GM21576 (cell line): ENCODE results near the gene NANOS3.

Experiments used
- ATAC-seq: cut with Tn5 transposase; IDR thresholded peaks from one replicate; pipeline ENCODE4 v1.9.1; 2021; ENCODE audit warnings: mild to moderate bottlenecking, moderate library complexity; ENCODE audit not compliant: unreplicated experiment

The NANOS3 gene

DNA sequence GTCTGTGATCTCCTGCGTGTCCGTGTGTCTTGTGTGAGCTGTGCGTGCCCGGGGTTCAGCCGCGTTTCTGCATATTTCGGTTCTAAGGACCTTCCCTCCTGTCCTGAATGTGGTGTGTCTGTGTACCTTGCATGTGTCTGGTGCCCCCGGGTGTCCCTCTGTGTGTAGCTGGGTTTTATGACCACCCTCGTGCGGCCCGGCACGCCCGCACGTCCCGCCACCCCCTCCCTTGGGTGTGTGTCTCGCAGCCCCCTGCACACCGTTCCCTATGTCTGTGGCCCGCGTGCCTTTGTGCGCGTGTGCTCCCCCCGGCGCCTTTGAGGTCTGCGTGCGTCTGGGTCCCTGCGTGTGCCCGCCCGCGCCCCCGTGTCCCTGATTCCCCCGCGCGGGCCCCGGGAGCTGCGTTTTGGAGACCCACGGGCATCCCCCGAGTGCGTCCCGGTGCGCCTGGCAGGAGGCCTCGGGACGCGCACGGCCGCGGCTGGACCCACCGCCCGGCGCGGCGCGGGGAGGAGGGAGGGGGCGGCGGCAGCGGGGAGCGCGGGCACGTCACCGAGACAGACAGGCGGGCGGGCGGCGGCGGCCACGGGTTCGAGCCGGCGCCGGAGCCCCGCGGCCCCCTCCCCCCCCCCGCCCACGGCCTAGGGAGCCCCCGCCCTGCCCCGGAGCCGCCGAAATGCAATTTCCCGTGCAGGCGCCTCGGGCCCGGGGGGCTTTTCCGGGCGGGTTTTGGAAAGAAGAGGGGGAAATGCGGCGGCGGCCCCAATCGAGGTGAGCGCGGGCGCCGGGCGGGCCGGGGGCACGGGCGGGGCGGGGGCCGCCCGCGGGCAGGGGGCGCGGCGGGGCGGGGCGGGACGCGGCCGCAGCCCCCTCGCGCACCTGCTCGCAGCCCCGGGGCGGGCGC, 12.0 kb upstream of the NANOS3 start:
- no peak for ATAC-seq

DNA sequence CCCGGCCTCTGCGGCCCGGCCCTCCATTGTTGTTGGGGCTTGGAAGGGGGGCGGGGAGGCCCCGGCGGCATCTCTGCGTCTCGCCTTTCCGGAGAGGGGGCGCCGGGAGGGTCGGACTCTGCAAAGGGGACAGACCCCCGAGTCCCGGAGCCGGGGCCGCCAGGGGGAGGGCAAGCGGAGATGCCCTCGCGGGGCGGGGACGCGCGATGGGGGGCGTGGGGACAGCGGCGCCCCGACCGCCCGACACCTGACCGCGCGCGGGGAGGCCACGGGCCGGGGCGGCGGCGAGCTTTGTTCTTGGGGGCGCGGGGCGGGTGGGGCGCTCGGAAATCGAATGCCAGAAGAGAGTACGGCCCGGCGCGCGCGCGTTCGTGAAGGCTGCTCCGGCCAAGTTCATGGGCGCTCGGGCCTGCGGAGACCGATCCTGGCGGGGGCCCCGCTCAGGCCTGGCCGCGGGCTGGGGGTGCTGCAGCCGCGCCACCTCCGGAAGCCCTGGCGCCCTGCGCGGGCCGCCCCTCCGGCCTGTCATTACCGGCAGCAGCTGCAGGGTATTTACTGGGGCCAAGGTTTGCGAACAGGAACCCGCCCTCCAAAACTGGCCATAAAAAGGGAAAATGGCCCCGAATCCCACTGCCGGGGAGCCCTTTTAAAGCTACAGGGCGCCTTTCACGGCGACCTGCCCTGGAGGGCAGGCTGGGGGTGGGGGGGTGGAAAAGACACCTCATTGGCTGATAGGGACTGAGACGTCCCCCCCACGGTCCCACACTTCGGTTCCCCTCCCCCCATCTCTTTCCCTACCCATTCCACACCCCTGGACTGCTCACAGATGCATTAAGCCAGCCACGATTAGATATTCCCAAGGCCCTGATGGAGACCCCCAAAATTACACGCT, 11.1 kb upstream of the NANOS3 start:
- ATAC-seq, result no peak

DNA sequence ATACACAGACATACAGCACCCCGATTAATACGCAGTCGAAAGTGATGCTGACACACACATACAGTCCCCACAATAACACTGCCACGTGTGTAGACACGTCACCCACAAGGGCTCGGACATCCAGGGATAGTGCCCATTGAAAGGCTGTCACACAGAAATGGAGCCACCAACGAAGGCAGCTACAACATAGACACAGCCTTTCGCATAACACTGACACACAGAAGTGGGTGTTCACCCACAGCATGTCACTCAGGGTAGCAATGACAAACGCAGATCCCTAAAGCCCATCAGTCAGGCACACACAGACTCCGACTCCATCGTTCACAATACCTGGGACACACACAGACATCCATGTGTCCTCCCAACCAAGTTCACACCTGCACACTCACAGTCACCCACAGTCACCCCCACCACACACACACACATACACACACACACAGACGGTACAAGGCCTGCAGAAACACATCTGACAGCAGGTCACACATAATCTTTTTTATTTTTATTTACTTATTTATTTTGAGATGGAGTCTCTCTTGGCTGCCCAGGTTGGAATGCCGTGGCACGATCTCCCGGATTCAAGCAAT, 10.4 kb upstream of the NANOS3 start:
- ATAC-seq, result no peak

DNA sequence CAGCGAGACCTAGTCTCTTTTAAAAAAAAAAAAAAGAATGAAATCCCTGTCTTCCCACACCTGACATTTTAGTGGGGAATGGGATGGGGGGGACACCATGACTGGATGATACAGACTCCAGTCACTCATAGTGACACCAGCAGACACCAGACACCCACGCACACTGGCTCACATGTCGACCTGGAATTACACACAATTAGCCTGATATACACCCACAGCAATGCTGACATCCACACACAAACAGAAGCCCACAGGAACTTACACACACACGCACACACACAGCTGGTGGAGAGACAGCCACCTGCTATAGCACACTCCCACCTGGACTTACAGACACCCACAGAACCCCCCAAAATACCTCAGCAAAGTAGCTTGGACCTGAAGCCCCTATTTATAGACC, 8.3 kb upstream of the NANOS3 start:
- no peak for ATAC-seq

DNA sequence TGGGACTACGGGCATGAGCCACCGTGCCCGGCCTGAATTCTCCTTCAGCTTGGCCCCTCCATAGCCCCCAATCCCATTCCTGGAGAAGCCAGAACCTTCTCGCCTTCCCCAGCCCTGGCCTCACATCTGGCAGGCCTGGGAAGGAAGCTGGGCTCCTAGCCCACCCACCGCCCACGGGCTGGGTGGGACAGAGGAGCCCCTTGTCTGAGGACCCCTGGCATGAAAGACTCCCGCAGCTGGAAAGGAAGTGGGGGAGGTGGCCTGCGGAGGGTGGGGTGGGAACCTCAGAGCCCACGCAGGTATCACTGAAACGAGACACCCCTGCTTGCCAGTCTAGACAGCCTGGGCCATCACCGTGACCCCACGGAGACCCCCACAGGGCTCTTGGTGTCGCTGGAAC, 7.7 kb upstream of the NANOS3 start:
- ATAC-seq, result no peak

DNA sequence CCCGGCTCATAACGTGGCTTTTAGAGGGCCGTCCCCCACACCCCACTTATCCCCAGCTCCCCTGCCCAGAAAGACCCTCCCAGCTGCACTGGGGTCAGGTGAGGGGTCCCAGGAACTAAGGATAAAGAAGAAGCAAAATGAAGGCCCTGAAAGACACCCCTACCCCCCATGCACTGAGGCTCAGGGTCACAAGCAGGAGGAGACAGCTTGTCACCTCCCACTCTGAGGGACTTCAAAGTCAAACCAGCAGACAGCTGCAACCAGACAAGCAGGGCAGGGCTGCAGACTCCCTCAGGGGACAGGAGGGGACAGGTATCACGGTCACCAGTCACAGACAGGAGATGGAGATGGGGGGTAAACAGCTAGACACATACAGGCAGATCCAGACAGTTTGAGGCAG, 6.1 kb upstream of the NANOS3 start:
- ATAC-seq, result no peak

DNA sequence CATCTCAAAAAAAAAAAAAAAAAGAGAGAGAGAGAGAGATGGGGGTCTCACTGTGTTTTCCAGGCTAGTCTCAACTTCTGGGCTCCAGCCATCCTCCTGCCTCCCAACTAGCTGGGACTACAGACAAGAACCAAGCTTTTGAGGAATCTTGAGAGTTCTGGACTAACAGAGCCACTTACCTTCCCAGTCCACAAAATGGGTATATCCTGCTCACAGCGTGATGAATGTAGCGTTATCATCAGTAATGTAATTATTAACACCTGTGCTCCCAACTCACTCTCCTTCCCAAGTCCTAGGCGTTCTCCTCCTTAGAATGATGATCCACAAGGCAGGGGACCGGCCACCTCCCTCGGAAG, 4.6 kb upstream of the NANOS3 start:
- ATAC-seq, result no peak

DNA sequence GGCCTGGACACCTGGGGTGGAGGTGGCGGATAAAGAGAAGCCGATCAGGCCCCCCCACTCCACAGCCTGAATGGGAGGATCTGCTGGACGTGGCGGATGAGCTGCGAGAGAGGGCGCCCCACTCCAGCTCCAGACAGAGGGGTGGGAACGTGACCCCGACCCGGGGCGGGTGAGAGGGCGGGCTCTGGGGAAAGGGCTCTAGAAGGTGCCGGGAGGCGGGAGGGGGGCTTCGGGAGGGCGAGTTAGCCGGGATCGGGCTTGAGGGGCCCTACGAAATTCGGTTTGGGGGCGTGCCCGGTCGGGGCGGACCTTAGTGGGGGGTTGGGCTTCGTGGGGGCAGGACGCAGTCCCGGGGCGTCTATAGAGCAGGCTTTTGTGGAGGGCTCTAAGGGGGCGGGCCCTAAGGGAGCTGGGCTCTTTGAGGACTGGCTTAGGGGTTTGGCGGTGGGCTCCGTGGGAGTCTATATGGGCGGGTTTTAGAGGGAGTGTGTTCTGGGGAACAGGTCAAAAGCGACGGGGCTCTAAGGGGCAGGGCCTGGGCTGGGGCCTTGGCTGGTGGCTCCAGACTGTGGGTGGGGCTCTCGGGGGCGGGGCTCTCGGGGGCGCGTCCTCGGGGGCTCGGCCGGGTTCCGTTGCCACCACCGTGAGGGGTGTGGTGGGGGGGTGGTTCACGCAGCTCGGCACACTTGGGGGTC, 4.1 kb upstream of the NANOS3 start:
- no peak for ATAC-seq

DNA sequence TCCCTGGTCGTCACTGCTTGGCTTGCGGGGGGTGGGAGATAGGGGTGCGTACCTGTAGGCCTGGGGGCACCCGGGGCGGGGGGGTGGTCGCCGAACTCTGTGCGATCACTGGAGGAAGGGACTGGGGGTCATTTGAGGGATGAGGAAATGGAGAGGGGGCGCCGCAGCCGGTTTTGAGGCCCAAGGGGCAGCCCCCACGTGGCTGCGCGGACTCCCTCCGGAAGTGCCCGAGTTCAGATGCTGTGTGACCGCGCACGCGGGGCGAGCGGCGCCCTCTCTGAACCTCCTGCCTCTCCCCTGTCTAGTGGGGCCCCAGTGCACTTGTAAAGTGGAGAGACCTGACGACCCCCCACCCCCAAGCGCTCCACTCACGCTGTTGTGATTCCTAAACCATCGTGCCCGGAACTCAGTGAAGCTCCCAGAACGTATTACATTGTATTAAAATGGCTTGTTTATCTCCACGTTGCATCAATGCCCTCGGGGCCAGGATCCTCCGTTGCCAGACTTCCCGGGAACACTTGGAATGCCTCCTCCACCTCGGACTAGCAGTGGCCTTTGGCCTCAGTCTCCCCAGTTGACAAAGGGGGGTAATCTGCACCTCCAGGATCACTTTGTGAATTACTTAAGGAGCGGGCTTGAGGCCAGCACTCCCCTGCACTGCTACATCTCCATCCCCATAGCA, 3.0 kb upstream of the NANOS3 start:
- ATAC-seq, result no peak

DNA sequence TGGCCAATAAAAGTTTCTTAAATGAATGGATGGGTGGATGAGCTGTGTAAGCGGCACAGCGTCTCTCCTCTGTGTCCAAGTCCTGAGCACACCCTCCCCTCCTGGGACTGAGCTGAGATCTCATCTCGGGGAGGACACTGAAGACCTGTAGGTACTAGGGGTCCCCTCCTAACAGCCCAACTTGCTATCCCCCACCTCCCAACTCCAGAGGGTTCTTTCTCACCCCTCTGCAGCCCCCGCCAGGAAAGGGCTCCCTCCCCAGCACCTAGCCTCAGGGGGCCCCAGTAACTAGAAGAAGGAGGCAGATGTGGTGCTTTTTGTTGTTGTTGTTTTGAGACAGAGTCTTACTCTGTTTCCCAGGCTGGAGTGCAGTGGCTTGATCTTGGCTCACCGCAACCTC, 1.1 kb upstream of the NANOS3 start:
- ATAC-seq, result no peak

DNA sequence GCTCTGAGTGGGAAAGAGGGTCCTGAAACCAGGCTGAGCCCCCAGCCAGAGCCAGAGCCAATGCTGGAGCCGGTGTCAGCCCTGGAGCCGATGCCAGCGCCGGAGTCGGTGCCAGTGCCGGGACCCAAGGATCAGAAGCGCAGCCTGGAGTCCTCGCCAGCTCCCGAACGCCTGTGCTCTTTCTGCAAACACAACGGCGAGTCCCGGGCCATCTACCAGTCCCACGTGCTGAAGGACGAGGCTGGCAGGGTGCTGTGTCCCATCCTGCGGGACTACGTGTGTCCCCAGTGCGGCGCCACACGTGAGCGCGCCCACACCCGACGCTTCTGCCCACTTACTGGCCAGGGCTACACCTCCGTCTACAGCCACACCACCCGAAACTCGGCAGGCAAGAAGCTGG, 369 bp downstream of the NANOS3 start:
- ATAC-seq, result no peak

DNA sequence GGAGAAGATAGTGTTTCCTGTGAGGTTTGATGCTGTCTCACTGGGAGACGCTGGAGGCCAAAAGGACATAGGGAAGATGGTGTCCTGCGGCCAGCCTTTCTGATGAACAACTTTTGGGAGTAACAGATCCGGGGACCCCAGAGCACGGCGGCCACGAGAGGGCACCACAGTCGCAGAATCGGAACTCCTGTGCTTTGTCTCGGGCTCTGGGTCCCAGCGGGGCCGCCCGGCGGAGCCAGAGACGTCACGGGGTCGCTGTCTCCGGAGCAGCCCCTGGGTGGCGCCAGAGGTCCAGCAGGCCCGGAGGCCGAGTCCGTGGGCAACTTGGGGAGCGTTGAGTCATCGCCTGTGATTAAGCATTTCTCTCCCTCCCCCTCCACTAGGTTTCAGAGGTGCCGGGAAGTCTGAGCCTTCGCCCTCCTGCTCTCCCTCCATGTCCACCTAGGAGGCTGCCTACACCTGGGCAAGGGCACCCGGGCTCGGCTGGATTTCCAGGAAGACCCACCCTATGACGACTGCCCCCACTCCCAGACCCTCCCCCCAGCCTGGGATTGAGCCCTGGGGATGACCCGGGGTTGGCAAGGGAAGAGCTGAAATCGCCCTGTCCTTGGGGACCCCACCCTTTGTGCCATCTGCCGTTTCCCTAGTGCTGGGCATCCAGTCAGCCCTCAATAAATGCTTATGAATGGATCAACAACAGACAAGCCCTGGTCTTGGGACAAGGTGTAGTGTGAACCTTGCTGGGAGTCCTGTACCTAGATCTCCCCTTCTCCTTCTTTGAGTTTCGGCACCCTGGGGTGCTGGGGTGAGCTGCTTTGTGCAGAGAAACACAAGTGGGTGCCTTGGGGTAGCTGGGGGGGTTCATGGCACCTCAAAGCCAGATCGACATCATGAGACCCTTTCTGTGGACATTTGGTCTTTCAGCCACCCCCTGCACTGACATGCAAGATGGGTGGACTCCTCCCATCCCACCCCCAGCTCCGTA, 3.4 kb downstream of the NANOS3 start:
- ATAC-seq, result peak; percentile 86

DNA sequence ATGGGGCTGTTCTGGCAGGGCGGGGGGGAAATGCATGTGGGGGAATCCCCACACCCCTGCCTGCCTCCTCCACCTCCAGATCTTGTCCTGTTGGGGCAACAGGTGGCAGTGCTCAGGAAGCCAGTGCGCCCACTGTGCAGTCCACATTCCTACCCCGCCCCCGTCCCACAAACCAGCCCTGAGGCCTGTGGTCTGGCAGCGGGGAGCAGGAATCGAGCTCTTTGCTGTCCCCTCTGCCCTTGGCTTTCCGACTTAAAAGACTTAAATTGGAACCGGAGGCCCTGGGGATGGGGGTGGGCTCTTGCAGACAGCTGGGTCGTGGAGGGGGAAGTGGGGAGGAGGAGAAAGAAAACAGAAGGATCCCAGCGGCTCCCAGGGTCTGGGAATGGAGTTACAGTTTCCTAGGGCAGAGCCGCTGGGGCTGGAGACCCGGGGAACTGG, 4.3 kb downstream of the NANOS3 start:
- no peak for ATAC-seq

DNA sequence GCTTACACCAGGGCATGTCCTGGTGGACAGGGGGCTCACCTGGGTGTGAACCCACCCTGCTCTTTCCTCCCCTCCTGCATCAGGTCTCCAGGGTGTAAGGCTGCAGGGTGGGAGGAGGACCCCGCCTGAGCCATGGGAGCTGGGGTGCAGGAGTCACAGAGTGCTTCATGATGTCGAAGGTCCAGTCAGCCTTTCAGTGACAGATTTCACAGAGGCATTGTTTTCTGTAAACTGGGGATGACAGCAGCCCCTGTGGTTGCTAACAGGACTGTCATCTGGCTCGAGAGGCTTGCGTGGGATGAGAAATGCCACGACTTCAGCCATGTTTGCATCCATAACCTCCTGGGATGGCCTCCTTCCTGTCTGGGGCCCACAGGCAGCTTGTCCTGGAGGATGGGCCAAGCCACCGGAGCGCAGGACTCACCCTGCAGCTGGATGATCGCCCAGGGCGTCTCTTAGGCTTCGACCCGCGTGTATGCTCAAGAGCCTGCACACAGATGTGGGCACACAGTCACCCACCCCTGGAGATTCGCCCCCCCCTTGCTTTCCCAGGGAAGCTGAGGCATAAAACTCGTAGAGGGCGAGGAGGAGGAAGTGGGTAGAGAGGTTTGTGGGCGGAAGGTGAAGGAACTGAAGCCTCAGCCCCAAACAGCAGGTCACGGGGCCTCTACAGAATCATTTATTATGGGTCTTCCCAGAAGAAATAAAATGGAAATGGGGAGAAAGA, 4.9 kb downstream of the NANOS3 start:
- ATAC-seq, result no peak

DNA sequence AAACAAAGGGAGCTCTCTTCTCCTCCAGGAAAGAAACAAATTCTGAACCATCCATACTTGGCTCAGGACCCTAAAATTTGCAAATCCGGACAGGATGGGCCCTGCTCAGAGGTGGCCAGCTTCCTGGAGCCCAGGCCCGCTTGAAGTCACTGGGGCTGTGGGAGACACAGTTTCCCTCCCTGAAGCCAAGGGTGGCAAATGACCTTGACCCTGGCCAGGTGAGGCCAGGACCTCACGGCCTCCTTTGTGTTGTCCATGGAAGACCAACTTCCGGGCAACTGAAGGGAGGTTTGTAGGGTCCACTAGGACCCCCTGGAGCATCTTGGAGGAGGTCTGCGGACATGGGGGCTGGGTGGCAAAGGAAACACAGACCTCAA, 5.5 kb downstream of the NANOS3 start:
- no peak for ATAC-seq

DNA sequence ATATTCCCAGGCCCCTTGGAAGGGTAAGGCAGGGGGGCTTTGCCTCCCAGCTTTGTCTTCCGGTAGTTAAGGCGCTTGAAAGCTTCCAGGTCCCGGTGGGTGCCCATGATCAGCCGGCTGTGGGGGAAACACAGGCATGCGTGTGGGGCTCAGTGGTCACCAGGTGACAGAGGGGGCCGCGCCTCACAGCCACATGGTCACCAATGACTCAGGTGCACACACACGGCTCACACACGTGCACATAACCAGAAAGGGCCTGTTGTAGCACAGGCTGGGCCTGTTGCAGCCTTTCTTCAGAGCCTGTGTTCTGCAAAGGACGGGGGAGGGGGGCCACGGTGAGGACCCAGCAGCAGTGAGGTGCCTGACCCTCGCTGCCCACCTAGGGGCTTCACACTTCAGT, 5.9 kb downstream of the NANOS3 start:
- no peak for ATAC-seq

DNA sequence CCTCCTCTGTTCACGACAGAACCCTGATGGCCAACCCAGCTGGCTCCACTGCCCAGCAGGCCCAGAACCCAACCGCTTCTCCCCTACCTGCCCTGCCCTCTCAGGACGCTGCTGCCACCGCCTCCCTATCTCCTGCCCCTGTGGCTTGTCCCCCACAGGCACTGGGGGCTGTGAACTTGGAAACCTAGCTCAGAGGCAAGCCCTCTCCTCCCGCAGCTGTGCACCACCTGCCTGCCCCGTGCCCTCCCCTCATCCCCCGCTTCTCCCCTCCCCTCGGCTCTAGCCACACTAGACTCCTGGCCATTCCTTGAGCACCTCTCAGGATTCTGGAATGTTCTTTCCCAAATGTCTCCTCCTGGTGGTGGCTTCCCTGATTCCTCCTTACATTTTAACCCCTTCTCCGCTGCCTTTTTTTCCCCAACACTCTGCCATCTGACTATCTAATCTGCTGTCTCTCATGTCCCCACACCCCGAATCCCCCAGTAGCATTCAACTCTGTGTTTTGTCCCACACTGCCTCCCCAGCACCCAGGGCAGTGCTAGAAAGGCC, 6.7 kb downstream of the NANOS3 start:
- no peak for ATAC-seq
